K562 (cell line): ENCODE data around the gene DUXB. TPM values are rescaled to one million over a fixed set of nuclear protein-coding genes. Genes with fewer than 3 reads are reported as not detected.

Experiments
- ATF7 ChIP-seq: fragments of 450-650 bp; IDR thresholded peaks from 2 replicates; pipeline ENCODE4 v1.7.1; 2014; ENCODE audit warnings: mild to moderate bottlenecking, moderate library complexity
- BCL6 ChIP-seq: fragments of 250-450 bp; sonication (Bioruptor Pico); IDR thresholded peaks from 2 replicates; pipeline ENCODE4 v1.4.0; 2020
- E2F3 ChIP-seq: fragments of 250-450 bp; sonication (Bioruptor Pico); IDR thresholded peaks from 2 replicates; pipeline ENCODE4 v1.4.0; 2020; ENCODE audit warnings: mild to moderate bottlenecking
- GATAD2A ChIP-seq: fragments of 450-650 bp; IDR thresholded peaks from 2 replicates; pipeline ENCODE4 v1.6.1; 2017
- RAD51 ChIP-seq: fragments of 450-650 bp; IDR thresholded peaks from 2 replicates; pipeline ENCODE4 v1.7.1; 2016; ENCODE audit warnings: low read depth, mild to moderate bottlenecking, borderline replicate concordance
- SIN3A ChIP-seq, 2 experiments: fragments of 150-350 bp in 1 of 2; IDR thresholded peaks; 2 replicates each; pipeline ENCODE4 v1.6.1; 2011 to 2016; ENCODE audit warnings: borderline replicate concordance in 2 of 2, low read depth in 2 of 2, low read length in 2 of 2, mild to moderate bottlenecking in 2 of 2, moderate library complexity in 2 of 2; ENCODE audit not compliant: control insufficient read depth in 1 of 2
- SP2 ChIP-seq: IDR thresholded peaks from 2 replicates; pipeline ENCODE4 v1.6.1; 2011; ENCODE audit warnings: mild to moderate bottlenecking, low read depth, low read length, moderate library complexity; ENCODE audit not compliant: poor library complexity, severe bottlenecking; ENCODE audit errors: extremely low read depth
- polyA plus RNA-seq, 8 experiments: library from polyadenylated mRNA; depleted of rRNA in 4 of 8; stranded (reverse) in 5 of 8; unstranded in 3 of 8; fragments of >200 nt; fragmentation: Nextera tagmentation in 2 of 8; fragmentation: Illumina TruSeq in 1 of 8; extraction: Ambion mirVana in 2 of 8; extraction: Trizol in 1 of 8; gene quantifications; 2 replicates each; pipeline versions ENCODE4 v1.2.1 to v1.2.3, GENCODE V29; 2011 to 2014; ENCODE audit warnings: inconsistent platforms in 1 of 8, missing spikeins in 1 of 8
- total RNA-seq, 7 experiments: library from RNA; depleted of rRNA in 6 of 7; stranded (reverse); fragments of >200 nt in 6 of 7; fragmentation: Illumina TruSeq in 2 of 7; extraction: Trizol in 2 of 7; gene quantifications; 2 replicates each; pipeline versions ENCODE4 v1.2.1 to v1.2.3, GENCODE V29; 2011 to 2021; ENCODE audit warnings: low replicate concordance in 1 of 7
- TF ChIP-seq, protein P1 (sequence below): IDR thresholded peaks from 3 replicates; pipeline ENCODE4 v1.6.1; 2011; ENCODE audit warnings: borderline replicate concordance, mild to moderate bottlenecking, moderate library complexity; ENCODE audit not compliant: insufficient read length; ENCODE audit errors: extremely low read depth
- TF ChIP-seq, protein P2 (sequence below): fragments of 450-650 bp; IDR thresholded peaks from 2 replicates; pipeline ENCODE4 v1.6.1; 2017; ENCODE audit warnings: antibody characterized with exemption, mild to moderate bottlenecking
- TF ChIP-seq, protein P3 (sequence below): fragments of 250-450 bp; sonication (Bioruptor Pico); IDR thresholded peaks from 2 replicates; pipeline ENCODE4 v1.4.0; 2020; ENCODE audit warnings: mild to moderate bottlenecking, moderate library complexity, borderline replicate concordance
- TF ChIP-seq, protein P4 (sequence below): sonication (generic); formaldehyde crosslinking; IDR thresholded peaks from 2 replicates; pipeline ENCODE4 v1.8.0; 2022; ENCODE audit warnings: missing genetic modification reagents, mild to moderate bottlenecking, borderline replicate concordance
- TF ChIP-seq, protein P5 (sequence below): fragments of 250-450 bp; sonication (Bioruptor Pico); IDR thresholded peaks from 2 replicates; pipeline ENCODE4 v1.8.0; 2021; ENCODE audit warnings: moderate library complexity, mild to moderate bottlenecking, inconsistent platforms
- TF ChIP-seq, protein P6 (sequence below): IDR thresholded peaks from 3 replicates; pipeline ENCODE4 v1.6.1; 2011; ENCODE audit warnings: borderline replicate concordance, mild to moderate bottlenecking; ENCODE audit not compliant: insufficient read length, insufficient read depth

The DUXB gene
- total and polyA plus RNA-seq, 9 of the 15 experiments (the other 6 are each of a cell fraction or from before 2014, with no cell fraction given): not detected

DNA sequence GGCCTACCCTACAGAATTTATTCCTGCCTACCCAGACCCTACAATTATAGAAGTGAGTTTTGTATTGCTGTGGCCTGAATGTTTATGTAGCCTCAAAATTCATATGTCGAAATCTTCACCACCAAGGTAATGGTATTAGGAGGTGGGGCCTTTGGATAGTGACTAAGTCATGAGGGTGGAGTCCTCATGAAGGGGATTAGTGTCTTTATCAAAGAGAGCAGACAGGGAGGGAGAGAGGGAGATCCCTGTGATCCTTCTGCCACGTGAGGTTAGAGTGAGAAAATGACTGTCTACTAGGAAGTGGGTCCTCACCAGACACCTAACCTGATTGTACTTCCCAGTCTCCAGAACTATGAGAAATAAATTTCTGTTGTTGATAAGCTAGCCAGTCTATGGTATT, 981 bp upstream of the DUXB start (continued):
- TF ChIP-seq E2F3 (CRISPR knock-in tag) (no peak), ATF7 (no peak), BCL6 (no peak), SIN3A (IDR thresholded peaks at IDR 0.05; ENCODE audit: borderline replicate concordance in 2 of 2, control insufficient read depth in 1 of 2, low read depth in 2 of 2, low read length in 2 of 2) (no peak), SP2 (no peak), GATAD2A (no peak), RAD51 (peak; percentile 61; the same call in 1 of the 2 replicates)
- TF ChIP-seq, protein P1, sequence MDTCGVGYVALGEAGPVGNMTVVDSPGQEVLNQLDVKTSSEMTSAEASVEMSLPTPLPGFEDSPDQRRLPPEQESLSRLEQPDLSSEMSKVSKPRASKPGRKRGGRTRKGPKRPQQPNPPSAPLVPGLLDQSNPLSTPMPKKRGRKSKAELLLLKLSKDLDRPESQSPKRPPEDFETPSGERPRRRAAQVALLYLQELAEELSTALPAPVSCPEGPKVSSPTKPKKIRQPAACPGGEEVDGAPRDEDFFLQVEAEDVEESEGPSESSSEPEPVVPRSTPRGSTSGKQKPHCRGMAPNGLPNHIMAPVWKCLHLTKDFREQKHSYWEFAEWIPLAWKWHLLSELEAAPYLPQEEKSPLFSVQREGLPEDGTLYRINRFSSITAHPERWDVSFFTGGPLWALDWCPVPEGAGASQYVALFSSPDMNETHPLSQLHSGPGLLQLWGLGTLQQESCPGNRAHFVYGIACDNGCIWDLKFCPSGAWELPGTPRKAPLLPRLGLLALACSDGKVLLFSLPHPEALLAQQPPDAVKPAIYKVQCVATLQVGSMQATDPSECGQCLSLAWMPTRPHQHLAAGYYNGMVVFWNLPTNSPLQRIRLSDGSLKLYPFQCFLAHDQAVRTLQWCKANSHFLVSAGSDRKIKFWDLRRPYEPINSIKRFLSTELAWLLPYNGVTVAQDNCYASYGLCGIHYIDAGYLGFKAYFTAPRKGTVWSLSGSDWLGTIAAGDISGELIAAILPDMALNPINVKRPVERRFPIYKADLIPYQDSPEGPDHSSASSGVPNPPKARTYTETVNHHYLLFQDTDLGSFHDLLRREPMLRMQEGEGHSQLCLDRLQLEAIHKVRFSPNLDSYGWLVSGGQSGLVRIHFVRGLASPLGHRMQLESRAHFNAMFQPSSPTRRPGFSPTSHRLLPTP: no peak
- TF ChIP-seq, protein P2, sequence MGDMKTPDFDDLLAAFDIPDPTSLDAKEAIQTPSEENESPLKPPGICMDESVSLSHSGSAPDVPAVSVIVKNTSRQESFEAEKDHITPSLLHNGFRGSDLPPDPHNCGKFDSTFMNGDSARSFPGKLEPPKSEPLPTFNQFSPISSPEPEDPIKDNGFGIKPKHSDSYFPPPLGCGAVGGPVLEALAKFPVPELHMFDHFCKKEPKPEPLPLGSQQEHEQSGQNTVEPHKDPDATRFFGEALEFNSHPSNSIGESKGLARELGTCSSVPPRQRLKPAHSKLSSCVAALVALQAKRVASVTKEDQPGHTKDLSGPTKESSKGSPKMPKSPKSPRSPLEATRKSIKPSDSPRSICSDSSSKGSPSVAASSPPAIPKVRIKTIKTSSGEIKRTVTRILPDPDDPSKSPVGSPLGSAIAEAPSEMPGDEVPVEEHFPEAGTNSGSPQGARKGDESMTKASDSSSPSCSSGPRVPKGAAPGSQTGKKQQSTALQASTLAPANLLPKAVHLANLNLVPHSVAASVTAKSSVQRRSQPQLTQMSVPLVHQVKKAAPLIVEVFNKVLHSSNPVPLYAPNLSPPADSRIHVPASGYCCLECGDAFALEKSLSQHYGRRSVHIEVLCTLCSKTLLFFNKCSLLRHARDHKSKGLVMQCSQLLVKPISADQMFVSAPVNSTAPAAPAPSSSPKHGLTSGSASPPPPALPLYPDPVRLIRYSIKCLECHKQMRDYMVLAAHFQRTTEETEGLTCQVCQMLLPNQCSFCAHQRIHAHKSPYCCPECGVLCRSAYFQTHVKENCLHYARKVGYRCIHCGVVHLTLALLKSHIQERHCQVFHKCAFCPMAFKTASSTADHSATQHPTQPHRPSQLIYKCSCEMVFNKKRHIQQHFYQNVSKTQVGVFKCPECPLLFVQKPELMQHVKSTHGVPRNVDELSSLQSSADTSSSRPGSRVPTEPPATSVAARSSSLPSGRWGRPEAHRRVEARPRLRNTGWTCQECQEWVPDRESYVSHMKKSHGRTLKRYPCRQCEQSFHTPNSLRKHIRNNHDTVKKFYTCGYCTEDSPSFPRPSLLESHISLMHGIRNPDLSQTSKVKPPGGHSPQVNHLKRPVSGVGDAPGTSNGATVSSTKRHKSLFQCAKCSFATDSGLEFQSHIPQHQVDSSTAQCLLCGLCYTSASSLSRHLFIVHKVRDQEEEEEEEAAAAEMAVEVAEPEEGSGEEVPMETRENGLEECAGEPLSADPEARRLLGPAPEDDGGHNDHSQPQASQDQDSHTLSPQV: no peak
- TF ChIP-seq, protein P3, sequence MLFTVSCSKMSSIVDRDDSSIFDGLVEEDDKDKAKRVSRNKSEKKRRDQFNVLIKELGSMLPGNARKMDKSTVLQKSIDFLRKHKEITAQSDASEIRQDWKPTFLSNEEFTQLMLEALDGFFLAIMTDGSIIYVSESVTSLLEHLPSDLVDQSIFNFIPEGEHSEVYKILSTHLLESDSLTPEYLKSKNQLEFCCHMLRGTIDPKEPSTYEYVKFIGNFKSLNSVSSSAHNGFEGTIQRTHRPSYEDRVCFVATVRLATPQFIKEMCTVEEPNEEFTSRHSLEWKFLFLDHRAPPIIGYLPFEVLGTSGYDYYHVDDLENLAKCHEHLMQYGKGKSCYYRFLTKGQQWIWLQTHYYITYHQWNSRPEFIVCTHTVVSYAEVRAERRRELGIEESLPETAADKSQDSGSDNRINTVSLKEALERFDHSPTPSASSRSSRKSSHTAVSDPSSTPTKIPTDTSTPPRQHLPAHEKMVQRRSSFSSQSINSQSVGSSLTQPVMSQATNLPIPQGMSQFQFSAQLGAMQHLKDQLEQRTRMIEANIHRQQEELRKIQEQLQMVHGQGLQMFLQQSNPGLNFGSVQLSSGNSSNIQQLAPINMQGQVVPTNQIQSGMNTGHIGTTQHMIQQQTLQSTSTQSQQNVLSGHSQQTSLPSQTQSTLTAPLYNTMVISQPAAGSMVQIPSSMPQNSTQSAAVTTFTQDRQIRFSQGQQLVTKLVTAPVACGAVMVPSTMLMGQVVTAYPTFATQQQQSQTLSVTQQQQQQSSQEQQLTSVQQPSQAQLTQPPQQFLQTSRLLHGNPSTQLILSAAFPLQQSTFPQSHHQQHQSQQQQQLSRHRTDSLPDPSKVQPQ (CRISPR knock-in tag): no peak
- TF ChIP-seq, protein P4, sequence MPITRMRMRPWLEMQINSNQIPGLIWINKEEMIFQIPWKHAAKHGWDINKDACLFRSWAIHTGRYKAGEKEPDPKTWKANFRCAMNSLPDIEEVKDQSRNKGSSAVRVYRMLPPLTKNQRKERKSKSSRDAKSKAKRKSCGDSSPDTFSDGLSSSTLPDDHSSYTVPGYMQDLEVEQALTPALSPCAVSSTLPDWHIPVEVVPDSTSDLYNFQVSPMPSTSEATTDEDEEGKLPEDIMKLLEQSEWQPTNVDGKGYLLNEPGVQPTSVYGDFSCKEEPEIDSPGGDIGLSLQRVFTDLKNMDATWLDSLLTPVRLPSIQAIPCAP: no peak
- TF ChIP-seq, protein P5, sequence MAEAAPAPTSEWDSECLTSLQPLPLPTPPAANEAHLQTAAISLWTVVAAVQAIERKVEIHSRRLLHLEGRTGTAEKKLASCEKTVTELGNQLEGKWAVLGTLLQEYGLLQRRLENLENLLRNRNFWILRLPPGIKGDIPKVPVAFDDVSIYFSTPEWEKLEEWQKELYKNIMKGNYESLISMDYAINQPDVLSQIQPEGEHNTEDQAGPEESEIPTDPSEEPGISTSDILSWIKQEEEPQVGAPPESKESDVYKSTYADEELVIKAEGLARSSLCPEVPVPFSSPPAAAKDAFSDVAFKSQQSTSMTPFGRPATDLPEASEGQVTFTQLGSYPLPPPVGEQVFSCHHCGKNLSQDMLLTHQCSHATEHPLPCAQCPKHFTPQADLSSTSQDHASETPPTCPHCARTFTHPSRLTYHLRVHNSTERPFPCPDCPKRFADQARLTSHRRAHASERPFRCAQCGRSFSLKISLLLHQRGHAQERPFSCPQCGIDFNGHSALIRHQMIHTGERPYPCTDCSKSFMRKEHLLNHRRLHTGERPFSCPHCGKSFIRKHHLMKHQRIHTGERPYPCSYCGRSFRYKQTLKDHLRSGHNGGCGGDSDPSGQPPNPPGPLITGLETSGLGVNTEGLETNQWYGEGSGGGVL: no peak
- TF ChIP-seq, protein P6, sequence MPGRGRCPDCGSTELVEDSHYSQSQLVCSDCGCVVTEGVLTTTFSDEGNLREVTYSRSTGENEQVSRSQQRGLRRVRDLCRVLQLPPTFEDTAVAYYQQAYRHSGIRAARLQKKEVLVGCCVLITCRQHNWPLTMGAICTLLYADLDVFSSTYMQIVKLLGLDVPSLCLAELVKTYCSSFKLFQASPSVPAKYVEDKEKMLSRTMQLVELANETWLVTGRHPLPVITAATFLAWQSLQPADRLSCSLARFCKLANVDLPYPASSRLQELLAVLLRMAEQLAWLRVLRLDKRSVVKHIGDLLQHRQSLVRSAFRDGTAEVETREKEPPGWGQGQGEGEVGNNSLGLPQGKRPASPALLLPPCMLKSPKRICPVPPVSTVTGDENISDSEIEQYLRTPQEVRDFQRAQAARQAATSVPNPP: no peak
